Endothelial cell of umbilical vein (primary cell): ENCODE data around the gene MSRB2. TPM values are rescaled to one million over a fixed set of nuclear protein-coding genes. Genes with fewer than 3 reads are reported as not detected.

Experiments used
- BruUV-seq: library from RNA; stranded (reverse); fragments of 400-500 nt; replicated peaks from 2 replicates; lab custom pipeline; 2021; lab: Mats Ljungman, UMichigan
- CTCF ChIA-PET: fragments of 300-600, 350-600 bp; sonication (Branson Sonifier 250); formaldehyde crosslinking; loops from one replicate; lab custom pipeline; 2021; ENCODE audit warnings: antibody characterized with exemption, inconsistent platforms; lab: Charles Lee
- POLR2A ChIA-PET: fragments of 300-600, 350-600 bp; sonication (Branson Sonifier 250); formaldehyde crosslinking; loops from one replicate; lab custom pipeline; 2021; ENCODE audit warnings: antibody characterized with exemption, inconsistent platforms; lab: Charles Lee
- DNase-seq: peaks from one replicate; pipeline ENCODE4 v3.0.0-alpha.2; 2011; ENCODE audit warnings: low read depth, low spot score
- FAIRE-seq: peaks from 2 replicates; lab custom pipeline; 2011; peaks lifted over from hg19 to GRCh38; lab: Jason Lieb, UNC
- H2AFZ ChIP-seq: 2 replicates; pipeline ENCODE4 v1.6.0; 2012; ENCODE audit warnings: low read depth, low read length, control low read depth, inconsistent platforms
- H3K27ac ChIP-seq: 2 replicates; pipeline ENCODE4 v1.5.1; 2011; ENCODE audit warnings: low read depth, mild to moderate bottlenecking, control low read depth, low read length, moderate library complexity; ENCODE audit not compliant: insufficient read depth
- H3K27me3 ChIP-seq, 2 experiments: 2 replicates each; pipeline versions ENCODE4 v1.6.0 to v1.6.1; 2011; ENCODE audit warnings: low read length in 2 of 2, mixed read lengths in 1 of 2; ENCODE audit not compliant: control insufficient read depth in 2 of 2, insufficient read depth in 2 of 2
- H3K36me3 ChIP-seq, 2 experiments: 2 replicates in 1 of 2; 3 replicates in 1 of 2; pipeline ENCODE4 v1.5.1; 2011; ENCODE audit warnings: low read length in 2 of 2, mild to moderate bottlenecking in 1 of 2, moderate library complexity in 1 of 2; ENCODE audit not compliant: control insufficient read depth in 2 of 2, insufficient read depth in 2 of 2; ENCODE audit errors: extremely low read depth in 1 of 2
- H3K4me1 ChIP-seq: 3 replicates; pipeline ENCODE4 v1.5.1; 2011; ENCODE audit warnings: mild to moderate bottlenecking, low read length; ENCODE audit not compliant: control insufficient read depth, insufficient read depth; ENCODE audit errors: extremely low read depth
- H3K4me2 ChIP-seq: 2 replicates; pipeline ENCODE4 v1.6.1; 2011; ENCODE audit warnings: low read length, control low read depth, mixed read lengths; ENCODE audit not compliant: insufficient read depth
- H3K4me3 ChIP-seq, 3 experiments: fragments of 200-600 bp in 1 of 3; sonication (generic), shearing (Covaris generic) in 1 of 3; replicated peaks in 1 of 3; 2 replicates each; pipeline ENCODE4 v1.5.1; 2011 to 2016; ENCODE audit warnings: control low read depth in 3 of 3, low read length in 3 of 3, mild to moderate bottlenecking in 2 of 3, inconsistent platforms in 1 of 3, low read depth in 1 of 3, moderate library complexity in 1 of 3; ENCODE audit not compliant: insufficient read depth in 1 of 3
- H3K79me2 ChIP-seq: 2 replicates; pipeline ENCODE4 v1.6.0; 2012; ENCODE audit warnings: low read length, inconsistent platforms; ENCODE audit not compliant: control insufficient read depth, insufficient read depth
- H3K9ac ChIP-seq: replicated peaks from 2 replicates; pipeline ENCODE3; 2011; ENCODE audit warnings: low read length, control low read depth; ENCODE audit not compliant: insufficient read depth; ENCODE audit errors: extremely low read depth
- H3K9me1 ChIP-seq: replicated peaks from 3 replicates; pipeline ENCODE4 v1.6.0; 2011; ENCODE audit warnings: mild to moderate bottlenecking, low read length; ENCODE audit not compliant: control insufficient read depth, insufficient read depth; ENCODE audit errors: extremely low read depth
- H3K9me3 ChIP-seq: replicated peaks from 2 replicates; pipeline ENCODE4 v1.5.1; 2012; ENCODE audit warnings: low read length, inconsistent platforms; ENCODE audit not compliant: control insufficient read depth, insufficient read depth
- H4K20me1 ChIP-seq: replicated peaks from 2 replicates; pipeline ENCODE3; 2011; ENCODE audit warnings: mild to moderate bottlenecking, low read length; ENCODE audit not compliant: control insufficient read depth, insufficient read depth; ENCODE audit errors: extremely low read depth
- CTCF ChIP-seq, 2 donors: IDR thresholded peaks; 1 replicate in 1 of 2; 2 replicates in 1 of 2; pipeline ENCODE4 v1.5.1; 2011; ENCODE audit warnings: low read length in 2 of 2, mild to moderate bottlenecking in 2 of 2, moderate library complexity in 2 of 2, control low read depth in 1 of 2, inconsistent platforms in 1 of 2, low read depth in 1 of 2; ENCODE audit not compliant: insufficient read depth in 1 of 2; ENCODE audit errors: extremely low read depth in 1 of 2
- EZH2 ChIP-seq: IDR thresholded peaks from 2 replicates; pipeline ENCODE4 v1.6.1; 2012; ENCODE audit warnings: borderline replicate concordance, low read depth, mild to moderate bottlenecking, moderate library complexity, low read length, inconsistent platforms; ENCODE audit not compliant: severe bottlenecking
- FOS ChIP-seq: IDR thresholded peaks from 2 replicates; pipeline ENCODE4 v1.6.1; 2011; ENCODE audit warnings: mild to moderate bottlenecking, low read length, moderate library complexity, borderline replicate concordance; ENCODE audit not compliant: insufficient read depth
- GATA2 ChIP-seq: IDR thresholded peaks from 2 replicates; pipeline ENCODE4 v1.7.0; 2011; ENCODE audit warnings: low read depth, mild to moderate bottlenecking, moderate library complexity, mixed read lengths, low read length; ENCODE audit not compliant: insufficient read length, insufficient read depth
- JUN ChIP-seq: IDR thresholded peaks from 2 replicates; pipeline ENCODE4 v1.6.1; 2011; ENCODE audit warnings: borderline replicate concordance, low read depth; ENCODE audit not compliant: insufficient read length, insufficient read depth
- MAX ChIP-seq: IDR thresholded peaks from 2 replicates; pipeline ENCODE4 v1.6.1; 2011; ENCODE audit not compliant: insufficient read depth, insufficient read length
- MYC ChIP-seq: IDR thresholded peaks from one replicate; pipeline ENCODE4 v1.6.1; 2011; ENCODE audit warnings: mild to moderate bottlenecking, low read depth, low read length
- POLR2A ChIP-seq: IDR thresholded peaks from 2 replicates; pipeline ENCODE4 v1.6.1; 2012; ENCODE audit warnings: low read depth, mild to moderate bottlenecking, control low read depth, low read length
- POLR2AphosphoS5 ChIP-seq: IDR thresholded peaks from 2 replicates; pipeline ENCODE4 v1.6.1; 2012; ENCODE audit warnings: low read depth, mild to moderate bottlenecking, control low read depth, low read length, moderate library complexity; ENCODE audit not compliant: insufficient read depth
- dilution Hi-C: fragments of 300-500 bp; cut with MboI; formaldehyde crosslinking; loops from one replicate; pipeline ENCODE4 v1.15.0; 2019; ENCODE audit warnings: low sequenced_read_pairs; ENCODE audit not compliant: extremely low pct_ligation_motif_present
- intact Hi-C: fragments of 100-400 bp; cut with micrococcal nuclease; formaldehyde crosslinking; loops from one replicate; pipeline ENCODE4 v1.10.0; 2022
- polyA plus RNA-seq, 4 experiments: library from polyadenylated mRNA; depleted of rRNA in 3 of 4; stranded (reverse) in 3 of 4; unstranded in 1 of 4; fragments of >200 nt; gene quantifications; 2 replicates each; pipeline versions ENCODE4 v1.2.1 to v1.2.3, GENCODE V29; 2011 to 2012; ENCODE audit warnings: missing spikeins in 1 of 4
- total RNA-seq: library from RNA; stranded (reverse); gene quantifications from 2 replicates; pipeline ENCODE4 v1.2.3, GENCODE V29; 2021

Gene MSRB2
- total and polyA plus RNA-seq, 2 donors (not counting 3 experiments of a cell fraction or from before 2014, with no cell fraction given) = 16.2 to 20.6 TPM

GRCh38 chr10:23147035-23147434, 51.7 kb downstream of the MSRB2 start:
- intact Hi-C loops = no loop called here
- ChIA-PET POLR2A (no interaction called here), CTCF (interaction anchor here (0.9 kb wide), 1 partner anchor 12 kb away, joined by 3 read pairs; no protein-coding TSS in a partner anchor)
- no peak for FAIRE-seq
- Histone ChIP-seq H3K27me3 (no peaks in the 10 kb centered on the region), H3K9me3 (no peaks in the 10 kb centered on the region), H2AFZ (no peak overlapping the region), H3K36me3 (no peaks in the 10 kb centered on the region), H3K4me2 (no peak overlapping the region), H3K4me1 (no peaks in the 10 kb centered on the region), H4K20me1 (no peaks in the 10 kb centered on the region), H3K79me2 (no peaks in the 10 kb centered on the region), H3K27ac (no peak overlapping the region), H3K4me3 (no peak overlapping the region), H3K9ac (no peak overlapping the region), H3K9me1 (no peaks in the 10 kb centered on the region)
- dilution Hi-C loops = no loop called here
- BruUV-seq = no TSS peak
- TF ChIP-seq MAX (no peak), GATA2 (no peak), MYC (no peak), EZH2 (no peak), JUN (no peak), POLR2AphosphoS5 (no peak), FOS (no peak), CTCF (IDR thresholded peaks at IDR 0.05; ENCODE audit: extremely low read depth in 1 of 2, insufficient read depth in 1 of 2, low read depth in 1 of 2, low read length in 2 of 2) (no peak), POLR2A (no peak)
- DNase-seq = no peak
